ENCODE results near the gene ZNF574.

The ZNF574 gene

DNA sequence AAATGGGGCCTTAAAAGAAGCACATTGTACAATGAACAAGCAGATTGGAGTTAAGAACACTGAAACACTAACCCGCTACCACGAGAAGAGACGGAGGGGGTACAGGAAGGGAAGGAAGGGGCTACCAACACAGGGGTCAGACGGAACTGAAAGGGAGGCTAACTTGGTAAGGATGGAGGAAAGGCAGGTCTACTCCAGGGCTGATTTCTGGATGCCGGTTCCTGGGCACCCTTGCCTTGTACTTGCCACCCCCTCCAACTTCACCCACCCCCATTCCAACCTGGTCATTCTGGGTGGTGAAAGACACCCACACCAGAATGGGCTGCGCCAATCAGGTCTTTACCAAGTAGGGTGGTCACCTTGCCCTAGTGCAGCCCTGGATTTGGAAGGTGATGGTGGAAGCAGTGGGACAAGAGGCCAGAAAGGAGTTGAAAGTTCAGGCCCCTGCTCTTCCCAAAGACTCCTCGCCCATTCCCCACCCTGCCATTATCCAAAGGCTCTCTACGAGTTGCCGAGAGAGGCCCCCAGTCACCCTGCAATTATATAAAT, 10.3 kb downstream of the ZNF574 start:
- TF ChIP-seq CTCF (conservative IDR thresholded peaks at IDR 0.05), result no peak
- H3K27ac ChIP-seq, result no peak overlapping the region

- no peak overlapping the region for H3K27ac ChIP-seq
- TF ChIP-seq CTCF (conservative IDR thresholded peaks at IDR 0.05) (no peak), ZFX (IDR thresholded peaks at IDR 0.05) (no peak)
Measured at GRCh38 chr19:42086770-42087550, 11.0 kb downstream of the ZNF574 start.

- no peak overlapping the region for H3K27ac ChIP-seq
- TF ChIP-seq ZFX (IDR thresholded peaks at IDR 0.05) (no peak), CTCF (conservative IDR thresholded peaks at IDR 0.05) (no peak)
Measured at GRCh38 chr19:42088471-42089190, 12.7 kb downstream of the ZNF574 start.

DNA sequence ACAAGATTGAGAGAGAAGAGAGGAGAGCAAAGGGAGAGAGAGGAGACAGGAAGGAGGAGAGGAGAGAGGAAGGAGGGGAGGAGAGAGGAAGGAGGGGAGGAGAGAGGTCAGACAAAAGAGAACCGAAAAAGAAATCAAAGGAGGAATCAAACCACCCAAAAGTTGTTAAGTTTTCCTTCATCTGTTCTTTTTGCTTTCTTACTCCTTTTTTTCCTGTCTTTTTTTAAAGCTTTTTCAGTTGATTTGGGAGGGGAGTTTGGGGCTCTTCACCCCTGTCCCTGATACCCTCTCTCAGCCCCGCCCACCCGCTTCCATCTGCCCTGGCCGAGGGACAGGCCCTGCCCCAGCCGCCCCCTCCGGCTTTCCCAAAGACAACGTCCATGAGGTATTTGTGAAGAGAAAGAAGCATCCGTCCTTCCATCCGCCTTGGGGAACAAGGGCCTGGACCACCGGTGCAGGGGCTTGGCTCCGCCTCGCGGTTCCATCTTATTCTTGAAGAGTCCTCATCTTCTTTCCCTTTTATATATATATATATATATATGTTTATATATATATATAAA, 13.3 kb downstream of the ZNF574 start:
- no peak overlapping the region for H3K27ac ChIP-seq
- no peak for TF ChIP-seq CTCF (conservative IDR thresholded peaks at IDR 0.05)
- no peak for TF ChIP-seq ZFX (IDR thresholded peaks at IDR 0.05)

- no peak overlapping the region for H3K27ac ChIP-seq
- TF ChIP-seq CTCF (conservative IDR thresholded peaks at IDR 0.05) (no peak), ZFX (IDR thresholded peaks at IDR 0.05) (no peak)
Measured at GRCh38 chr19:42089772-42090171, 13.8 kb downstream of the ZNF574 start.

DNA sequence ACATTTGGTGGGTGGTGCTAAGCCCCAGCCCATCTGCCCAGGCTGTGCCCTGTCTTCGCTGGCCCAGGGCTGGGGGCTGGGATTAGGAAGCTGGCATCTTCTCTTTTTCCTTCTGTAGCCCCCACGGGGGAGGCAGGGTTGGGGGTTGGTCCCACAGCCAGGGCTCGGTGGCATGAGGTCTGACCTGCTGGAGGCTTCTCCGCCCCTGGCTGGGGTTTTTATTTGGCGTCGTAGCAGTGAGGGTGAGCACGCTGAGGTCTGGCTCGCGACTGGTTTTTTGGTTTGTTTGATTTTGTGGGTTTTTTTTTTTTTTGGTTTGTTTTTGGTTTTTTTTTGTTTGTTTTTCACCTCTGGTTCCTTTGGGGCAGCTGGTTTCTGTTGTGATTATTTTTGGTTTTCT, 14.7 kb downstream of the ZNF574 start:
- no peak for TF ChIP-seq ZFX (IDR thresholded peaks at IDR 0.05)
- H3K27ac ChIP-seq, result no peak overlapping the region

DNA sequence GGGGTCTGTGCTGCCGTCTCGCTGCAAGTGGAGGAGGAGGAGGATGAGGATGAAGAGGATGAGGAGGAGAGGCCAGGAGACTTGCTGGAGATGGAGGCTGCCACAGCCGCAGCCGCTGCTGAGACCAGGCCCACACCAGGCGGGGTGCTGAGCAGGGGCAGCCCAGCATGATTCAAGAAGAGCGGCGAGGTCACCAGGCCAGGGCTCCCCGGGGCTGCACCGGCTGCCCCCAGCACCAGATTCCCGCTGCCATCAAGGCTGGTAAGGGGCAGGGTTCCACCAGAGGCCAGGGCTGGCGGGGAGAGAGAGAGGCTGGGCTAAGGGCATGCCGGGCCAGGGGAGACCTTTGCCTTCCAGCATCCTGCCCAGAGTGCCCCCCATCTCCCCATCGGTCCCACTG, 15.3 kb downstream of the ZNF574 start:
- no peak for TF ChIP-seq ZFX (IDR thresholded peaks at IDR 0.05)
- no peak for TF ChIP-seq CTCF (conservative IDR thresholded peaks at IDR 0.05)
- H3K27ac ChIP-seq, result no peak overlapping the region

All from C4-2B (cell line).